IPS-18a (cell line): ENCODE results near the gene APCDD1L.
"Not testable (repeated sequence)": the region's sequence is repeated elsewhere in the genome, so short reads cannot be mapped to it uniquely, and the experiment has no call there.

ENCODE experiments used
- H3K27ac ChIP-seq: one replicate; pipeline ENCODE4 v1.5.1; 2013; ENCODE audit warnings: low read length
- H3K27me3 ChIP-seq: one replicate; pipeline ENCODE4 v1.6.1; 2013; ENCODE audit warnings: mild to moderate bottlenecking, low read length; ENCODE audit not compliant: control insufficient read depth, insufficient read depth
- H3K36me3 ChIP-seq: one replicate; pipeline ENCODE4 v1.6.1; 2013; ENCODE audit warnings: low read depth, low read length; ENCODE audit not compliant: control insufficient read depth
- H3K4me1 ChIP-seq: one replicate; pipeline ENCODE4 v1.6.1; 2013; ENCODE audit warnings: low read depth, low read length; ENCODE audit not compliant: control insufficient read depth
- H3K4me3 ChIP-seq: one replicate; pipeline ENCODE4 v1.5.1; 2013; ENCODE audit warnings: low read length
- H3K9ac ChIP-seq: one replicate; pipeline ENCODE4 v1.6.1; 2013; ENCODE audit warnings: mild to moderate bottlenecking, low read length, moderate library complexity
- H3K9me3 ChIP-seq: one replicate; pipeline ENCODE4 v1.6.1; 2013; ENCODE audit warnings: low read depth, low read length; ENCODE audit not compliant: control insufficient read depth

APCDD1L gene

GRCh38 chr20:58542411-58543095 is 27.4 kb upstream of the APCDD1L start:
- Histone ChIP-seq H3K9me3 (peaks cover 5% of the 10 kb centered on the region), H3K27me3 (no peaks in the 10 kb centered on the region), H3K4me1 (no peaks in the 10 kb centered on the region), H3K36me3 (no peaks in the 10 kb centered on the region), H3K27ac (no peak overlapping the region), H3K4me3 (no peak overlapping the region), H3K9ac (no peak overlapping the region)

DNA sequence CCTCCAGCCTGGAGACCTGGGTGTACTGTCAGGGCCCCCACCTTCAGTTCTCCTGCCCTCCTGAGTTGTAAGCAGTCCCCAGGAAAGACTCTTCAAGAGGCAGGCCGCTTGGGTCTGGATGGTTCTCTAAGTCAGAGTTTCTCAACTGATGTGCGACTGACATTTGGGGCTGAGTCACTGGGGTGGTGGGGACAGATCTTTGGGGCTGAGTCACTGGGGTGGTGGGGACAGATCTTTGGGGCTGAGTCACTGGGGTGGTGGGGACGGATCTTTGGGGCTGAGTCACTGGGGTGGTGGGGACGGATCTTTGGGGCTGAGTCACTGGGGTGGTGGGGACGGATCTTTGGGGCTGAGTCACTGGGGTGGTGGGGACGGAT is 26.8 kb upstream of the APCDD1L start:
- not testable (repeated sequence) for H3K27me3 ChIP-seq, H3K9ac ChIP-seq, H3K27ac ChIP-seq, H3K36me3 ChIP-seq, H3K9me3 ChIP-seq, H3K4me3 ChIP-seq, H3K4me1 ChIP-seq

DNA sequence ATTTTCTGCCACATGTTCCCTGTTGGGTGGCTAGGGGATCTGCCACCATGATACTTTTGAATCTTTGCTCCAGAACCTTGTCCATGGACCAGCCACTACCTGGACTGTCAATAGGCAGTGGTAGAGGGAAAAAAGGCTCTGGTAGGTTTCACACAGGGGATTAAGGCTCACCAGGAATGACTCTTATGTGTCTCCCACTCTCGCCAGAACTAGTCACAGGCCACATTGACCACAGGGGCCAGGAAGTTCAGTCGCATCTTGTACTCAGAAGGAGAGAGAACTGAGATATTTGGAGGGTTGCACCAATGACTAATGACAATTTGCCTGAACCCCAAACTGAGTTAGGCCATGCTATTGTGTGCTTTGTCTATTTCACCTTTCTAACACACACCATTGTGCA is 23.6 kb upstream of the APCDD1L start:
- Histone ChIP-seq H3K36me3 (no peaks in the 10 kb centered on the region), H3K27ac (no peak overlapping the region), H3K9me3 (peaks cover 8% of the 10 kb centered on the region), H3K4me3 (no peak overlapping the region), H3K4me1 (no peaks in the 10 kb centered on the region), H3K27me3 (no peaks in the 10 kb centered on the region), H3K9ac (no peak overlapping the region)

DNA sequence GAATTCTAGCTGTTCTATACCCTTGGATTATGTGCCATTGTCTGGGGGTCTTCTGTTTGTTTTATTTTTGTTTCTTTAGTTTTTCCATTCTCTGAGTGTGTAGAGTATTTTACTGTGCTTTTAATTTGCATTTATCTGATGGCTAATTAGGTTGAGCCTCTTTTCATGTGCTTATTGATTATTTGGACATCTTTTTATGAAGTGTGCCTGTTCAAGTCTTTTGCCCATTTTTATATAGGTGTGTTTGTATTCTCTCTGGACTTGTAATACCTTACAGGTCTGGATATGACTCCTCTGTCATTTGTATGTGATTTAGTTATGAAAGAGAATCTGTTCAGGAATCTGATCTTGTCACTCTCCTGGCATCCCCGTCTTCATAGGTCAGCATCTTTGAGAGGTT is 22.6 kb upstream of the APCDD1L start:
- Histone ChIP-seq H3K36me3 (no peaks in the 10 kb centered on the region), H3K9ac (no peak overlapping the region), H3K27ac (no peak overlapping the region), H3K9me3 (peaks cover 8% of the 10 kb centered on the region), H3K4me1 (no peaks in the 10 kb centered on the region), H3K27me3 (no peaks in the 10 kb centered on the region), H3K4me3 (no peak overlapping the region)

GRCh38 chr20:58536289-58536688 is 21.1 kb upstream of the APCDD1L start:
- Histone ChIP-seq H3K9ac (no peak overlapping the region), H3K9me3 (peaks cover 13% of the 10 kb centered on the region), H3K27ac (no peak overlapping the region), H3K36me3 (no peaks in the 10 kb centered on the region), H3K27me3 (no peaks in the 10 kb centered on the region), H3K4me1 (no peaks in the 10 kb centered on the region), H3K4me3 (no peak overlapping the region)

DNA sequence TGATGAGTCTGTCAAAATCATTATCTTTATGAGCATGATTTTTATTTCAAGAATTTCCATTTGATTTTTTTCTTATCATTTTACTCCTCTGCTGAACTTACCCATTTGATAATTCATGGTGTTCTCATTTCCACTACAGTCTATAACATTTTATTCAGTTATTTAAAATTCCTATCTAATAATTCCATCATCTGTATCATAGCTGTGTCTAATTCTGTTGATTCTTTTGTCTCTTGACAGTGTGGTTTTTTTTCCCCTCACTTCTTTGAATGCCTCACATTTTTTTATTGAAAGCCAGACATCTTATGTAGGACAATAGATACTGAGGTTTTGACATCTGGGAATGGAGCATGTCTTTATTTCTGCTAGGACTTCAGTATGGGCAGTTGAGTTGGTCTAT is 16.5 kb upstream of the APCDD1L start:
- Histone ChIP-seq H3K27me3 (no peaks in the 10 kb centered on the region), H3K27ac (no peak overlapping the region), H3K9me3 (peaks cover 17% of the 10 kb centered on the region), H3K4me1 (no peaks in the 10 kb centered on the region), H3K4me3 (no peak overlapping the region), H3K36me3 (no peaks in the 10 kb centered on the region), H3K9ac (no peak overlapping the region)

- H3K4me3 ChIP-seq = no peak overlapping the region
- peaks cover 22% of the 10 kb centered on the region for H3K9me3 ChIP-seq
- no peaks in the 10 kb centered on the region for H3K36me3 ChIP-seq
- no peaks in the 10 kb centered on the region for H3K27me3 ChIP-seq
- no peak overlapping the region for H3K27ac ChIP-seq
- no peaks in the 10 kb centered on the region for H3K4me1 ChIP-seq
- no peak overlapping the region for H3K9ac ChIP-seq
Measured at GRCh38 chr20:58531063-58531462, 15.9 kb upstream of the APCDD1L start.

- no peak overlapping the region for H3K4me3 ChIP-seq
- no peak overlapping the region for H3K9ac ChIP-seq
- peaks cover 29% of the 10 kb centered on the region for H3K9me3 ChIP-seq
Measured at GRCh38 chr20:58528412-58528811, 13.2 kb upstream of the APCDD1L start.

DNA sequence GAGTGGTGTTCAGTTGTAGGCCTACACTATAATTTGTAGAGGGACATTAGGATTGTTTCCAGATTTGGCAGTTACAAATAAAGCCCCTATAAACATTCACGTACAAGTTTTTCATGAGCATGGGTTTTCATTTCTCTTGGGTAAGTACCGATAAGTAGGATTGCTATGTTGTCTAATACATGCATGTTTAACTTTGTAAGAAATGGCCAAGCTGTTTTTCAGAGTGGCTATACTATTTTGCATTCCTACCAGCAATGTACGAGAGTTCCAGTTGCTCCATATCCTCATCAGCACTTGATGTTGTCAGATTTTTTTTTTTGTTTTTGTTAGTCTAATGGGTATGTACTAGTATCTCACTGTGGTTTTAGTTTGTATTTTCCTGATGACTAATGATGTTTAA is 11.2 kb upstream of the APCDD1L start:
- no peaks in the 10 kb centered on the region for H3K27me3 ChIP-seq
- no peak overlapping the region for H3K9ac ChIP-seq
- H3K36me3 ChIP-seq = no peaks in the 10 kb centered on the region
- H3K9me3 ChIP-seq = peaks cover 24% of the 10 kb centered on the region
- H3K4me1 ChIP-seq = peaks cover 11% of the 10 kb centered on the region
- no peak overlapping the region for H3K4me3 ChIP-seq
- H3K27ac ChIP-seq = no peak overlapping the region

More at GRCh38 chr20:58528412-58528811, 13.2 kb upstream of the APCDD1L start:
- Histone ChIP-seq H3K36me3 (no peaks in the 10 kb centered on the region), H3K27ac (no peak overlapping the region), H3K4me1 (peaks cover 3% of the 10 kb centered on the region), H3K27me3 (no peaks in the 10 kb centered on the region)

- no peak overlapping the region for H3K27ac ChIP-seq
Measured at GRCh38 chr20:58524814-58525213, 9.6 kb upstream of the APCDD1L start.

DNA sequence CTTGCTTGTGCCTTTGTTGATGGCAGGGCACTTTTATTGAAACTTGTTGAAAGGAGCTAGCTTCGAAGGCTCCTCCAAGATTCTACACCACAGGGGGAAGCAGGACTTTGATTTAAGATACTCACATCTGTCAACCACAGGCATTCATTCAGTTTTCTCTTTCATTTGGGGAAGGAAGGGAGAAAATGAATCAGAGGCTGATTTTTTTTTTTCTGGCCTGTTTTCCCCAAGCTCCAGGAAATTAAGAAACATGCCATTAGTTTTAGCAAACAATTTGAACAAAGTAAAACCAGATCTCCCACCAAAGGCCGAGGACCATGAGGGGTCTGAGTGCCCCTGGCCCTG is 8.7 kb upstream of the APCDD1L start:
- H3K9ac ChIP-seq = no peak overlapping the region
- H3K27ac ChIP-seq = no peak overlapping the region
- peaks cover 11% of the 10 kb centered on the region for H3K4me1 ChIP-seq
- H3K4me3 ChIP-seq = no peak overlapping the region
- H3K36me3 ChIP-seq = no peaks in the 10 kb centered on the region
- H3K9me3 ChIP-seq = peaks cover 14% of the 10 kb centered on the region
- H3K27me3 ChIP-seq = no peaks in the 10 kb centered on the region

More at GRCh38 chr20:58524814-58525213, 9.6 kb upstream of the APCDD1L start:
- H3K9me3 ChIP-seq = peaks cover 14% of the 10 kb centered on the region
- no peak overlapping the region for H3K9ac ChIP-seq
- H3K36me3 ChIP-seq = no peaks in the 10 kb centered on the region
- peaks cover 11% of the 10 kb centered on the region for H3K4me1 ChIP-seq
- no peaks in the 10 kb centered on the region for H3K27me3 ChIP-seq
- H3K4me3 ChIP-seq = no peak overlapping the region

DNA sequence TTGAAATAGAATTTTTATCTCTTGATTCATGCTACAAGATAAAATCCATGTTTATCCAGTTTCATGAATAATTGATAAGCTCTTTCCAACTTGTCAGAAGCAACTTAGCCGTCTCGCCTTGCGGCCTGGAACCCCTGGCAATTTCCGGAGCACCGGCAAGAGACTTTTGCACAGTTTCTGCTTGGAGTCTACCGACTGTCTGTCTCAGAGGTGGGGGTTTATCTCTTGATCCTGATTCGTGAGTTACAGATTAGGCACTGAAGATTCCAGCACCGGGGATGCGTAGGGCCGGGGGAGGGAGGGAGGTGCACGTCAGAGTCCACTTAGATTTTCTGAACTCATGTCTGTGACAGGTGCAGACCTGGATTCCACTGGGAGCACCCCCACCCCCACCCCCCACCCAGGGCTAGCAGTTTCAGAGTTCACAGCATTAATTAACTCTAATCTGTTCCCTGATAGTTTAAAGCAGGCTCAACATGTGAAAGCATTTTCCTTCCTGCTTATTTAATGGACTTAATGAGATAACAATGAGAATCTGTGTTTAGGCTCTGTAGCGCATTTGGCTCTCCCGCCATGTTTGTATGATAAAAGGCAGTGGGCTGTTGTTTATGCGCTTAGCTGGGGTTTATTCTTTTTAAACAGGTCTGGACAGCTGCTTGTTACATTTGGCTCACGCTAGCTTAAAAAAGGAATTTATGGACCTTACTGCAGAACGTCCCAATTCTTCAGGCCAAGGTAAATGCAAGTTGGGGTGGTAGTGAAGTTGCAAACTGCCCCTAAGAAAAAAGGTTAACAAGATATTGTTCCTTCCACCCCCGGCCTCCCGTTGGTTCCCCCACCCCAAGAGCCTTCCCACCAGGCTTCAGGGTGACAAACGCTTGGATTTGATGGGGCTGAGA is 8.1 kb upstream of the APCDD1L start:
- Histone ChIP-seq H3K27ac (no peak overlapping the region), H3K4me3 (no peak overlapping the region), H3K9me3 (peaks cover 14% of the 10 kb centered on the region)

More for the DNA sequence above, 8.1 kb upstream of the APCDD1L start:
- Histone ChIP-seq H3K9ac (no peak overlapping the region), H3K36me3 (no peaks in the 10 kb centered on the region), H3K4me1 (peaks cover 11% of the 10 kb centered on the region), H3K27me3 (no peaks in the 10 kb centered on the region)
